Activated CD8-positive, alpha-beta memory T cell treated with anti-CD3 and anti-CD28 coated beads, Interleukin-2, amount 10 ng/mL, durations not matched to agents 7 days and 5 days (primary cell): Measurements from ENCODE around the gene AKR1C2. TPM values are rescaled to one million over a fixed set of nuclear protein-coding genes. Genes with fewer than 3 reads are reported as not detected.

Experiments
- total RNA-seq, 2 experiments: library from RNA; stranded (reverse); gene quantifications; one replicate each; pipeline ENCODE4 v1.2.3, GENCODE V29; 2021

The AKR1C2 gene
- total RNA-seq, 2 experiments from 2014 or later = not detected

Other genes starting within 250 kb of the AKR1C2 start
- 1 to 10 TPM; 2.5 to 3.1 TPM for gene AKR1E2, start 177.7 kb downstream of the AKR1C2 start, total RNA-seq
- gene AKR1C1, start 40.4 kb downstream of the AKR1C2 start, total RNA-seq = under 1 TPM; 0.12 to 0.32 TPM
- under 1 TPM; 0.68 to 0.88 TPM for gene AKR1C3, start 90.6 kb upstream of the AKR1C2 start, total RNA-seq
- gene AKR1C8, start 181.3 kb upstream of the AKR1C2 start, total RNA-seq = under 1 TPM in 1 of 2 experiments, not detected in 1; 0.14 TPM
- not detected for gene AKR1C4, start 193.0 kb upstream of the AKR1C2 start, total RNA-seq